Duodenal mucosa (tissue), 2 donors: ENCODE results near the gene SETD1B.
"Not testable (repeated sequence)": the region's sequence is repeated elsewhere in the genome, so short reads cannot be mapped to it uniquely, and the experiment has no call there.

Source experiments
- H3K27ac ChIP-seq: one replicate; pipeline ENCODE4 v1.7.0; 2013; ENCODE audit warnings: low read depth, low read length
- H3K27me3 ChIP-seq, 2 donors: one replicate each; pipeline ENCODE4 v1.7.0; 2013; ENCODE audit warnings: low read length in 2 of 2, control low read depth in 1 of 2; ENCODE audit not compliant: insufficient read depth in 2 of 2, control insufficient read depth in 1 of 2
- H3K36me3 ChIP-seq, 2 donors: one replicate each; pipeline ENCODE4 v1.7.0; 2013; ENCODE audit warnings: low read length in 2 of 2, control low read depth in 1 of 2; ENCODE audit not compliant: insufficient read depth in 2 of 2, control insufficient read depth in 1 of 2
- H3K4me1 ChIP-seq, 2 donors: one replicate each; pipeline ENCODE4 v1.7.0; 2013; ENCODE audit warnings: low read length in 2 of 2, control low read depth in 1 of 2; ENCODE audit not compliant: insufficient read depth in 2 of 2, control insufficient read depth in 1 of 2
- H3K4me3 ChIP-seq, 2 donors: one replicate each; pipeline ENCODE4 v1.7.0; 2013; ENCODE audit warnings: low read length in 2 of 2, low read depth in 1 of 2
- H3K9ac ChIP-seq, 2 donors: one replicate each; pipeline ENCODE4 v1.7.0; 2013; ENCODE audit warnings: low read length in 2 of 2, low read depth in 1 of 2
- H3K9me3 ChIP-seq, 2 donors: one replicate each; pipeline ENCODE4 v1.7.0; 2013; ENCODE audit warnings: low read length in 2 of 2, control low read depth in 1 of 2; ENCODE audit not compliant: control insufficient read depth in 1 of 2

The SETD1B gene

DNA sequence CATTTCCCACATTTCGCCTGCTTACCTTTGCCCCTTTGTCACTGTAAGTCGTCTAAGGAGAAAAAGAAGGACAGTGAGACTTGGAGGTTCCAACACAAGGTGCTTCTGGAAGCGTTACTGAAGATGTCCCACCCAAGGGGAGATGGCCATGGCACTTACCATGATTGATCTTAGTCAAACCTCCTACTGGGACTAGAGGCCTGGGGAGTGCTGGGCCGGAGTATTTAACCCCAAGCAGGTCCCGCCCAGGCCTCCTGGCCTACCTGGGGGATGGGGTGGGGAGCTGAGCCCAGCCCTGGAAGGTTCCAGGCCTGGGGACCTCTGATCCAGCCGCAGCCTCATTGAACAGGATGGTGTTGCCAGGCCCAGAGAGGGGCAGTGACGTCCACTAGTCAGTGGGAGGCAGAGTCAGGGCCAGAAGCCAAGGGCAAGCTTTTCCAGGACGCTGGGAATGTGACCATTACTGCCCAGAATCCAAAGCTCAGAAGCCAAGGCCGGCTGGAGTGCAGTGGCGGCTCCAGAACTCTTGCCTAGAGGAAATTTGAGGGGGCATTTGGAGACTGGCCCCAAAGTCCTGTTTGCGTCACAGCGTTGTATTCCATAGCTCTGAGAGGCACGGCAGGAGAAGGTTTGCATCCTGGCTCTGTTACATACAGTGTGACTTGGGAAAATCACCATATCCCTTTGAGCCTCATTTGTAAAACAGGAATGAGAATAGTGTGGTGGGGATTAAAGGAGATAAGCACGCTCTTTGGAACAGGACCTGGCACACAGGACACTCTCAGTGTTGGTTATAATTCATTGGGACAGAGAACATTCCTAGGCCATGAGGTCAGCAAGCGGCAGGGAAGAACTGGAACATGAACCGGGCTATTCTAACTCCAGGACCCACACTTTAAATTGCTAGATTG lies 55.1 kb downstream of the SETD1B start, which contains the start of gene HPD:
Gene HPD (minus strand): TSS at position 198 of the 911 bp plus-strand sequence. CDS start 36 bp downstream, at position 162.
- H3K27me3 ChIP-seq = no peaks in the 10 kb centered on the region
- no peaks in the 10 kb centered on the region for H3K36me3 ChIP-seq
- H3K9ac ChIP-seq = no peak within 1 kb of the TSS
- no peaks in the 10 kb centered on the region for H3K9me3 ChIP-seq
- H3K4me1 ChIP-seq = peaks cover 0 to 3% of the 10 kb centered on the region in 2 donors
- H3K27ac ChIP-seq = peak within 1 kb of the TSS; percentile 78
- no peak within 1 kb of the TSS for H3K4me3 ChIP-seq

DNA sequence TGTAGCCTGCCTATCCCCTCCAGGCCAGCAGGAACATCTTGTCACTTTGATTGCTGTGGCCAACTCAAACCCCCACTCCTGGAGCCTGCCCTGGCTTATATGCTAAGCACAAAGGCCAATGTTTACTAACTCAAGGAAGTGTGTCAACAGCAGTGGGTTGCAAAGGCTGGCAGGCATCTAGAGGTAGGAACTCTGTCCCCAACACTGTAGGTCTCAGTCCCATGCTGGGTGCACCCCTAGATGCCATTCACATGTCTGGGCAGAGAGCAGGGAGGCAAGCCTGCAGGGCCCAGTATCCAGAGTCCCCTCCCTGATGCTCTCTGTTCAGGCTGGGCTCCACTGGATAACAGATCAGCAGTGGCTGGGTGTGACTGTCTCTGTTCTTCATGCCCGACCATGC lies 56.4 kb downstream of the SETD1B start:
- no peak overlapping the region for H3K9ac ChIP-seq
- H3K27ac ChIP-seq = no peak overlapping the region
- H3K4me3 ChIP-seq = no peak overlapping the region
- no peaks in the 10 kb centered on the region for H3K9me3 ChIP-seq
- peaks cover 0 to 3% of the 10 kb centered on the region in 2 donors for H3K4me1 ChIP-seq
- no peaks in the 10 kb centered on the region for H3K36me3 ChIP-seq
- H3K27me3 ChIP-seq = no peaks in the 10 kb centered on the region

DNA sequence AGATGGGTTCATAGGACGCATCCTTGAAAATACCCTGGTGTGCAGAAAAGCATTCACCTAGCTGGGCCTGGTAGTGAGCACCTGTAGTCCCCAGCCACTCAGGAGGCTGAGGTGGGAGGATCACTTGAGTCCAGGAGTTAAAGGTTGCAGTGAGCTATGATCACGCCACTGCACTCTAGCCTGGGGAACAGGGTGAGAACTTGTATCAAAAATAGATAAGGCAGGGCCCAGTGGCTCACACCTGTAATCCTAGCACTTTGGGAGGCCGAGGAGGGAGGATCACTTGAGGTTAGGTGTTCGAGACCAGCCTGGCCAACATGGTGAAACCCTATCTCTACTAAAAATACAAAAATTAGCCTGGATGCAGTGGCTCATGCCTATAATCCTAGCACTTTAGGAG lies 56.9 kb downstream of the SETD1B start:
- H3K27ac ChIP-seq, H3K4me3 ChIP-seq: not testable (repeated sequence)

DNA sequence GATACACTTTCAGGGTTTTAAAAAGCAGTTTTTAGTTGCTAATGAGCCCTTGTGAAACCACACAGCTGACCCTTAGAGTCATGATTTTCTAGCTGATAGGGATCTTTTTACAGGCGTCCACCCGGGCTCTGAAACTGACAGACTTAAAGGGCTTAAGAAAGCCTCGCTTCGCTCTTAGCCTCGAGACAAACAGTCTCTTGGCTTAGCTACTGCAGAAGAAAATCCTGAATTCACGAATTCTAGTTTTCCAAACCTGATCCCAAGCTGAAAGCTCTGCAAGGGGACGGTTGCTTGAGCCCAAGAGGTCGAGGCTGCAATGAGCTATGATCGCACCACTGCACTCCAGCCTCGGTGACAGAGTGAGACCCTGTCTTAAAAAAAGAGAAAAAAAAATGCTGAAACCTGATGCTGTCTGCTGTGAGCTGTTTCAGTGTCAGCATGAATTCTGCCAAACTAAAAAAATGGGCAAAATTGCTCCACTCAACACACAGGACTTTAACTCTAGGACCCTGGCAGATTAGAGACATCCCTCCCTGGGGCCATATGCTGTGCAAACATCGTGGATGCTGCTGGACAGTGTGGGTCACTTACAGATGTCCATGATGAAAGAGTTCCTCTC lies 57.9 kb downstream of the SETD1B start:
- Histone ChIP-seq H3K4me3 (no peak overlapping the region), H3K9ac (no peak overlapping the region), H3K36me3 (no peaks in the 10 kb centered on the region), H3K27me3 (no peaks in the 10 kb centered on the region), H3K27ac (no peak overlapping the region), H3K9me3 (no peaks in the 10 kb centered on the region), H3K4me1 (peaks cover 0 to 3% of the 10 kb centered on the region in 2 donors)

More for the DNA sequence above, 56.9 kb downstream of the SETD1B start:
- not testable (repeated sequence) for H3K27me3 ChIP-seq, H3K4me1 ChIP-seq, H3K36me3 ChIP-seq, H3K9ac ChIP-seq, H3K9me3 ChIP-seq

DNA sequence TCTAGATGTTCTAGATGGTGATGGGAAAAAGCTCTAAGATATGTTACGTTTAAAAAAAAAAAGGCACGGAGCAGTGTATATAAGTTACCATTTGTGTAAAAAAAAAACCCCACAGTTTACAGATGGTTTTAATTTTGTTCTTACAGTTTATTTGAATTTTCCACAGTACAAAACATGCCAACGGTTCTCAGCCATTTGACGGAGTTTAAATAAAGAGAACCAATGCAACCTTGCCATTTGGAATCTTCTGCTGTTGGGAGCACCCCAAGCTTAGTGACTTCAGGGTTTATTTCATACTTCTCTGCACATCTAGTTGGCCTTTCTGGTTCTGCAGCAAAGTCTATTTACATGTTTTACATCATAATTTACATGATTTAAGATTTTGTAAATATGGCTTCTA lies 62.5 kb downstream of the SETD1B start:
- no peak overlapping the region for H3K4me3 ChIP-seq
- no peak overlapping the region for H3K27ac ChIP-seq
- no peaks in the 10 kb centered on the region for H3K9me3 ChIP-seq
- no peaks in the 10 kb centered on the region for H3K36me3 ChIP-seq
- H3K9ac ChIP-seq = no peak overlapping the region
- peaks cover 0 to under 1% of the 10 kb centered on the region in 2 donors for H3K4me1 ChIP-seq
- H3K27me3 ChIP-seq = no peaks in the 10 kb centered on the region

DNA sequence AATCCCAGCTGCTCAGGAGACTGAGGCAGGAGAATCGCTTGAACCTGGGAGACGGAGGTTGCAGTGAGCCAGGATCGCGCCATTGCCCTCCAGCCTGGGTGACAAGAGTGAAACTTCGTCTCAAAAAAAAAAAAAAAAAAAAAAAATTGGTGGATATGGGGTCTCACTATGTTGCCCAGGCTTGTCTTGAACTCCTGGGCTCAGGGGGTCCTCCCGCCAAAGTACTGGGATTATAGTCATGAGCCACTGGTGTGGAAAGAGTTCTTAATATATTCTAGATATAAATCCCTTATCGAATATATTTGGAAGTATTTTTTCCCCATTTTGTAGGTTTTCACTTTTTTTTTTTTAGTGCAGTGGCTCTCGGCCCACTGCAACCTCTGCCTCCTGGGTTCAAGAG lies 65.4 kb downstream of the SETD1B start:
- not testable (repeated sequence) for H3K27ac ChIP-seq, H3K9ac ChIP-seq, H3K4me1 ChIP-seq, H3K4me3 ChIP-seq, H3K36me3 ChIP-seq, H3K27me3 ChIP-seq, H3K9me3 ChIP-seq

DNA sequence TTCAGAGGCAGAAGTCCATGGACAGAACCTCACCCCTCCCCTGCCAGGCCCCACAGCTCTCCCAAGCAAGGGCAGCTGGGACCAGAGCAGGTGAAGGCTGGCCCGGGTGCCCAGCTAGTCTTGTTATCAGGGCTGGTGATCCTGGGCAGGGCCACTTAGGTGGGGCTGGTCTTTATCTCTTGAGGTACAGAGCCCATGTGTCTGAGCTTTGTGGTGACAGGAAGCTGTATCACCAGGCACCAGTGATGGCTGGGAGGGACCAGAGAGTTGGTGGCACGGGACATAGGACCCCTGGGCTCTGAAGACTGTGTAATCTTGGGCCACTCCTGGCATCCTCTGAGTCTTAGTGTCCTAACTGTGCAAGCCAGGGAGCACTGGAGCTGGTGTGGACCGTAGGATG lies 67.7 kb downstream of the SETD1B start:
- Histone ChIP-seq H3K9ac (no peak overlapping the region), H3K36me3 (no peaks in the 10 kb centered on the region), H3K4me3 (no peak overlapping the region), H3K9me3 (no peaks in the 10 kb centered on the region), H3K4me1 (peaks cover 0 to 4% of the 10 kb centered on the region in 2 donors), H3K27me3 (no peaks in the 10 kb centered on the region), H3K27ac (no peak overlapping the region)

DNA sequence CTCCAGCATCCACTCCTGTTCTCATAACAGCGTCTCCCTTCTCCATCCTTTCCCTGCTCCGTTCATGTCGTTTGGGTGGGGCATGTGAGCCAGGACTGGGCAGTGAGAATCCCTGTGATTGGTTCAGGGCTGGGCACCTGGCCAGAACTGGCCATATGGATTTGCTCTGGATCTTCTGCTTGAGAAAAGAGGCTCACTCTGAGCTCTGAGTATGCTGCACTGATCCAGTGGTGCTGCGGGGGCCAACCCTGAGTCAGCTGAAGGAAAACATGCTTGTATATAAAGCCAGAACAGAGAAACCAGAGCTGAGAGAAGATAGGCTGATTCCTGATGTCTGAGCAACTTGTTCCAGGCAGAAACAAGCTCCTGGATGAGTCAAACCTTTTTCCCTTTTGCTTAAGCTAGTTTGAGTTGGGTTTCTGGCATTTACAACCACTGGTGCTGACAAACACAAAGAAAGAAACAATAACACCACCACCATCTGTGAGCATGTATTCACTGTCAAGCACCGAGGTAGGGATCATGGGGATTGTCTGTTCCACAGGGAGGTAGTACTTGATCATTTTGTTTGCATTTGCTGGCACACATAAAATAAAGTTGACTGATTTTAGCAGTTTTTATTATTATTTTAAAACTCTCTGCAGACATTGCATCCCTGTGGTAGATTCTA lies 68.9 kb downstream of the SETD1B start:
- no peak overlapping the region for H3K27ac ChIP-seq
- peaks cover 0 to 4% of the 10 kb centered on the region in 2 donors for H3K4me1 ChIP-seq
- H3K36me3 ChIP-seq = no peaks in the 10 kb centered on the region
- no peaks in the 10 kb centered on the region for H3K27me3 ChIP-seq
- no peak overlapping the region for H3K4me3 ChIP-seq
- H3K9me3 ChIP-seq = no peaks in the 10 kb centered on the region
- no peak overlapping the region for H3K9ac ChIP-seq

DNA sequence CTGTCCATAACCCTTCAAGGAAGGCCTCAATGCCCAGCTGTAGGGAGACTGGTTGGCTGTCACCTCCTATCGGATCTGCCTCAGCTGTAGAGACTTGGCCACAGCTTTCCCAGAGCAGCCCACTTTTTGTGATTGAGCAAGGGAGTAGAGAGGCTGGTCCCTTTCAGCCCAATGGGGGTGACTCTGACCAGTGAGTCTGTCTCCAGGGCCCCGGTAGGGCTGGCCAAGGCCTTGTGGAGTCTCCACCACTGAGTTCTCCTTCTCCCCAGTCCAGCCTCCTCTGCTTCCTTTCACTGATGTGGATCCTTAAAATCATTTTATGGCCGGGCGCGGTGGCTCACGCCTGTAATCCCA lies 69.4 kb downstream of the SETD1B start:
- Histone ChIP-seq H3K9ac (no peak overlapping the region), H3K36me3 (no peaks in the 10 kb centered on the region), H3K9me3 (no peaks in the 10 kb centered on the region), H3K4me1 (peaks cover 0 to 4% of the 10 kb centered on the region in 2 donors), H3K27me3 (no peaks in the 10 kb centered on the region), H3K4me3 (no peak overlapping the region), H3K27ac (no peak overlapping the region)

DNA sequence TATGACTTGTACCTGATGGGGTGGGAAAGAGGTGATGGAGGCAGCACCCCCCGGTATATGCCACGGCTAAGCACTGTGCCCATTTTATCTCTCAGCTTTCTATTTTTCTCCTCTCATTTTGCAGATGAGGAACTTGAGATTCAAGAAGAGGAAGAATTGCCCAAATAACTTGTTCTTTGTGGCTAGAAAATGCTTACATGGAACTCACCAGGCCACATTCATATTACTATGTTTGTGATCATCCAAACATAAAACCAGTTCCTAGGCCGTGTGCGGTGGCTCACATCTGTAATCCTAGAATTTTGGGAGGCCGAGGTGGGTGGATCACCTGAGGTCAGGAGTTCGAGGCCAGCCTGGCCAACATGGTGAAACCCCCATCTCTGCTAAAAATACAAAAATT lies 70.3 kb downstream of the SETD1B start:
- Histone ChIP-seq H3K9me3 (no peaks in the 10 kb centered on the region), H3K9ac (no peak overlapping the region), H3K4me1 (peaks cover 0 to 4% of the 10 kb centered on the region in 2 donors), H3K27ac (no peak overlapping the region), H3K36me3 (no peaks in the 10 kb centered on the region), H3K27me3 (no peaks in the 10 kb centered on the region), H3K4me3 (no peak overlapping the region)
